HG03095 (cell line): ENCODE measurements around the gene MCC.
A peak's percentile ranks its signal among the peaks of the same experiment; 100 is the strongest.
"Not testable (repeated sequence)": the region's sequence is repeated elsewhere in the genome, so short reads cannot be mapped to it uniquely, and the experiment has no call there.

Experiments
- ATAC-seq: cut with Tn5 transposase; IDR thresholded peaks from one replicate; pipeline ENCODE4 v1.9.1; 2021; ENCODE audit warnings: moderate library complexity; ENCODE audit not compliant: unreplicated experiment

The MCC gene

DNA sequence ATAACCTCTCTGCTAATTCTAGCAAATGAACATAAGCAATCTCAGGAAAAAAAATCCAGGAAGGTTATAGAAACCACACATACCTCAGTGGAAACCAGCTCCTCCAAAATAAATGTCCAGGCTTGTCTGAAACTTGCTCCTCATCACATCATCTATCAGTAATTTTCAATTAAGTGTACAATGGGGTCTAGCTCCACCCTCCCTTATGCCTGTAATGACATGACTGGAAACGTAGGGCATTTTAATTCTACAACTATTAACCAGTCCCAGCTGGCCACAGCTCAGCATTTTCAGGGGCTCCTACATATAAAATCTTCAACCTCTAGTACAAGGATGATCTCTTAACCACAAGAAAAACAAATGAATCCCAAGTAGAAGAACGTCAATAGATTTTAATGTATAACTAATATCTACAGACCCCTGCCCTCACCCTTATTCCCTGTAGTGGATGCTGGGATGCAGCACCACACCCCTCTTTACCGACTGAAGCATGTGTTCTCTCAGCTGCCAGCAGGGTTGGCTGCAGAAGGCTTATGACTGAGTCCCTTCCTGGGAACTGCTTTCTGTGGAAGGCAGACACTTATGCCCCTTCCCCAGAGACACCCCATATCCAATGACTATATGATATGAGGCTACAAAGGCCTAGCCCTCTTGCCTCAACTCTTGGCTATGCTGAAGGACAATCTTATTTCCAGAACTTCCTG, 60.2 kb downstream of the MCC start:
- ATAC-seq = no peak

GRCh38 chr5:113425909-113426308, 62.3 kb downstream of the MCC start:
- ATAC-seq = no peak

DNA sequence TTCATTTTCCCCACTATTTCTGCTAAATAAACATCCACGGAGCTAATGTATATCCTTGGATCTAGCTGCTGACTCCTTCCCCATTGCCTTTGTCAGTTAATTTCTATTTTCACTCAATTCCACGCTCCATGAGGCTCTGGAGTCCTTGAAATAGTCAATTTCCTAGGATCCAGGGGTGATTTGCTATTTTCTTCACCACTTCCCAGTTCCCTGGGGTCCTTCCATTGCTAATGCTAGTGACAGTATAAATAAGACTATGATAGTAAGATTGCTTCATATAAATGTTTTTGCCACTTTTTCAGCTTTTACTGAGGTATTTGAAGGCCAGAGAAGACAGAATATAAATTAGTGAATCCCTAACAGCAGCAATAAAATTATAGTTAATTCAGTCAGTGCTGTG, 66.6 kb downstream of the MCC start:
- no peak for ATAC-seq

DNA sequence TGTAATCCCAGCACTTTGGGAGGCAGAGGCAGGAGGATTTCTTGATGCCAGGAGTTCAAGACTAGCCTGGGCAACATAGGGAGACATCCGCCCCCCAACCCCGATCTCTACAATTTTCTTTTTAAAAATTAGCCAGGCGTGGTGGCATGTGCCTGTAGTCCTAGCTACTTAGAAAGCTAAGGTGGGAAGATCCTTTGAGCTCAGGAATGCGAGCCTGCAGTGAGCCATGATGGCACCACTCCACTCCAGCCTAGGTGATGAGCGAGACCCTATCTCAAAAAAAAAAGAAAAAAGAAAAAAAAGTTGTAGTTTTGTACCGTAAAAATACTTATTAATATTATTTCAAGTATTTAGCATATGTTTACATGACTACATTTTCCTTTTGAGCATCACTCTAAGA, 82.7 kb downstream of the MCC start:
- ATAC-seq = no peak

- no peak for ATAC-seq
Measured at GRCh38 chr5:113404269-113404668, 84.0 kb downstream of the MCC start.

DNA sequence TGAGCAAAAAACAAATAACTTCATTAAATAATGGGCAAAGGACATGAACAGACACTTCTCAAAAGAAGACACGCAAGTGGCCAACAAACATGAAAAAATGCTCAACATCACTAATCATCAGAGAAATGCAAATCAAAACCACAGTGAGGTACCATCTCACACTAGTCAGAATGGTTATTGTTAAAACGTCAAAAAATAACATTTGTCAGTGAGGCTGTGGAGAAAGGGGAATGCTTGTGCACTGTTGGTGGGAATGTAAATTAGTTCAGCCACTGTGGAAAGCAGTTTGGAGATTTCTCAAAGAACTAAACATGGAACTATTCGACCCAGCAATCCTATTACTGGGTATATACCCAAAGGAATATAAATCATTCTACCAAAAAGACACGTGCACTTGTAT, 90.3 kb downstream of the MCC start:
- ATAC-seq = not testable (repeated sequence)

- ATAC-seq = no peak
Measured at GRCh38 chr5:113397046-113397445, 91.2 kb downstream of the MCC start.

DNA sequence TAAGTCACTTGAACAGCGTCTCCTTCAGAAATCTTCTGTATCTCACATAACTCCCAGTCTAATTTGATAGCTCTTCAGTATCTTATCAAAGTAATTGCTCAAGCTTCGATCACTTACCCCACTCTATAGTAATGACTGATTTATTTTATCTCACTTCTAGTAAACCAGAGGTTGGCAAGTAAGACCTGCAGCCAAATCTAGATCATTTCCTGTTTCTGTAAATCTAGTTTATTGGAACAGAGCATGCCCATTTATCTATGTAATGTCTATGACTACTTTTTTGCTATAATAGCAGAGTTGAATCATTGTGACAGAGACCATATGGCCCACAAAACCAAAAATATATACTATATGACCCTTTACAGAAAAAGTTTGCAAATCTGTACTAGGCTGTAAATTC, 93.6 kb downstream of the MCC start:
- ATAC-seq = no peak

DNA sequence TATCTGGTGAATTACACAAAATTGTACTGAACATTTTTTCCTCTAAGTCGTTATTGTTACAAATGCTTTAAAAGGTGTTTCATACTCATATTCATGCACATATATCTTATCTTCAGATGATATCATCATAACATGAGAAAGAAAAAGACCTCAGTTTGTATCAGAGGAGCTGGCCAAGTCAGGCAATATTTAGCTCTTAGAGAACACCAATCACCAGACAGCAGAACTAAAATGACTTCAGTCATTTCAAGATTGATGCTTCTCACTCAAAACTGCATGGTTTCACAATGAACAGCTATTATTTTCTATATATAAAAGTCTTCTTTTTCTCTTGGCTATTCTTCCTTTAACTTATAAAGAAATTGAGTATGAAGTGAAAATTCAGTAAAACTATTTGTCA, 98.0 kb downstream of the MCC start:
- ATAC-seq = no peak

- ATAC-seq = no peak
Measured at GRCh38 chr5:113389116-113389515, 99.1 kb downstream of the MCC start.

DNA sequence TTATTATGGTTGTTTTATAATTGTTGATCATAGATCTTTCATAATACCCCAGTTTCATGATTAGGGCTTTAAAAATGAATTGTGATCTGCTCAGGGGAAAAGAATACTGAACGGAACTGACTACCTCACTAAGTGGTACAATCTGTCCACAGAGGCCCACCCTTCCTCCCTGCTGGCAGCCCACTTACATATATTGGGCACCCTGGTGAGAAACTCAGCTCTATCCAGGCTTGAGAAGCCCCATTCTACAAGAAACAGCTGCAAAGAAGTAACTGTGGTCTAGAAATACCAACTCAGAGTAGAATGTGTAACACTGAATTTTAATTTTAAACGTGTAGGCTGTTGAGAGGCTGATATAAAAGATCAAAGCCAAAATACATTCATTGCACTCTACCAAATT, 100.4 kb downstream of the MCC start:
- no peak for ATAC-seq

- no peak for ATAC-seq
Measured at GRCh38 chr5:113384782-113385285, 103.4 kb downstream of the MCC start.

DNA sequence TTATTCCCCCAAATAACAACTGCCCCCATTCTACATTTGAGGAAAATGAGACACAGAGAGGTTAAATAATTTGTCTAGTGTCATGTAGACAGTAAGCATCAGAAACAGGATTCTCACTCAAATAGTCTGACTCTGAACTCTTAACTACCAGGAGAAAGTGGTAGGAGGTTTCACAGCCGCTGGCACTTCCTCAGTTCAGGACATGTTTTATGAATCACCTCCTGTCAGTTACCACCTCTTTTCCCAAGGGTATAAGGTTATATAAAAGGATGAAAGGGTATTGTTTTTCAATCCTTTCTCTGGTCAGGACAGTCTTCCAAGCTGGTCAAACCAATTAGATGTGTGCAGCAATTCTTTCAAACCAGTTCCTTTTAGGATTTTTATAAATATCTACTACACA, 105.5 kb downstream of the MCC start:
- ATAC-seq = no peak

GRCh38 chr5:113381791-113382190, 106.5 kb downstream of the MCC start:
- ATAC-seq = no peak

- ATAC-seq = no peak
Measured at GRCh38 chr5:113380807-113381326, 107.4 kb downstream of the MCC start.

- no peak for ATAC-seq
Measured at GRCh38 chr5:113379936-113380806, 108.1 kb downstream of the MCC start.

- peak; percentile 76 for ATAC-seq
Measured at GRCh38 chr5:113378959-113379541, 109.2 kb downstream of the MCC start.

GRCh38 chr5:113378514-113378913, 109.7 kb downstream of the MCC start:
- no peak for ATAC-seq

- no peak for ATAC-seq
Measured at GRCh38 chr5:113378081-113378480, 110.2 kb downstream of the MCC start.

DNA sequence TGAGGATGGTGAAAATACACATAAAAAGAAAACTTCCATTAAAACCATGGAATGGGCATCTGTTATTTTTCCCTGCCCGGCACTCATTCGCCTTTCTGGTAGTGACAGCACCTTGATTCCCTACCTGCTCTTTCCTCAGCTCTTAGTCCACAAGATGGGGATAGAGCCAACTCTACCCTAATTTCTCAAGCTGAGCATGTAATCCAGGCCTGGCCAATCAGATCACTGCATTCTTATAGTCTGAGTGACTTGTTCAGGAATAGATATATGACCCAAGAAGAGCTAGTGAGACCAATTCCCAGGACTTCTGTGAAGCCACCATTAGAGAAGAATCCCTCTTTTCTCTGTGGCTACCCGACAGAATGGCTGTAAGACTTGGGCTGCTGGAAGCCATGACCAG, 111.6 kb downstream of the MCC start:
- no peak for ATAC-seq

- no peak for ATAC-seq
Measured at GRCh38 chr5:113375480-113376060, 112.7 kb downstream of the MCC start.
